HepG2 (cell line): ENCODE data around the gene ATP1A1. TPM values are rescaled to one million over a fixed set of nuclear protein-coding genes. Genes with fewer than 3 reads are reported as not detected.
A peak's percentile ranks its signal among the peaks of the same experiment; 100 is the strongest.

ENCODE experiments used
- ATAC-seq: fragments of 200-7000 bp; cut with Tn5 transposase; 3 replicates; pipeline ENCODE4 v1.9.1; 2020; ENCODE audit warnings: mild to moderate bottlenecking, moderate library complexity
- BruUV-seq: library from RNA; stranded (reverse); fragments of 400-500 nt; replicated peaks from 2 replicates; lab custom pipeline; 2021; lab: Mats Ljungman, UMichigan
- CTCF ChIA-PET: fragments of 300-600 bp; formaldehyde crosslinking; extraction: SDS; loops from one replicate; lab custom pipeline; 2021; ENCODE audit warnings: low total read pairs, inconsistent platforms, low intra/inter-chr PET ratio; lab: Yijun Ruan, JAX
- POLR2A ChIA-PET: fragments of 350-600 bp; sonication (Branson Sonifier 250); formaldehyde crosslinking; loops from one replicate; lab custom pipeline; 2020; ENCODE audit warnings: antibody characterized with exemption, inconsistent platforms; lab: Yijun Ruan, JAX
- DNase-seq: peaks from one replicate; pipeline ENCODE4 v3.0.0-alpha.2; 2015; ENCODE audit warnings: low spot score
- FAIRE-seq: peaks from 3 replicates; lab custom pipeline; 2011; peaks lifted over from hg19 to GRCh38; lab: Jason Lieb, UNC
- H2AFZ ChIP-seq: one replicate; pipeline ENCODE4 v1.6.1; 2011; ENCODE audit warnings: low read length, inconsistent platforms
- H3K27ac ChIP-seq: fragments of 300-600 bp; 3 replicates; pipeline ENCODE4 v1.8.0; 2011; ENCODE audit warnings: mixed run types, mild to moderate bottlenecking, mixed read lengths, low read length, inconsistent platforms; ENCODE audit not compliant: insufficient read depth; ENCODE audit errors: extremely low read length
- H3K27me3 ChIP-seq, 2 experiments: fragments of 200-600 bp in 1 of 2; 2 replicates in 1 of 2; 3 replicates in 1 of 2; pipeline versions ENCODE4 v1.6.0 to v1.8.0; 2011; ENCODE audit warnings: low read length in 2 of 2, mild to moderate bottlenecking in 2 of 2, moderate library complexity in 2 of 2, inconsistent platforms in 1 of 2; ENCODE audit not compliant: insufficient read depth in 2 of 2, control insufficient read depth in 1 of 2
- H3K36me3 ChIP-seq, 2 experiments: fragments of 200-600 bp in 1 of 2; replicated peaks in 1 of 2; 2 replicates in 1 of 2; 3 replicates in 1 of 2; pipeline versions ENCODE4 v1.5.1 to v1.8.0; 2011; ENCODE audit warnings: low read length in 2 of 2, inconsistent platforms in 1 of 2; ENCODE audit not compliant: insufficient read depth in 2 of 2, control insufficient read depth in 1 of 2
- H3K4me1 ChIP-seq: 2 replicates; pipeline ENCODE4 v1.5.1; 2012; ENCODE audit warnings: low read length, inconsistent platforms; ENCODE audit not compliant: insufficient read depth
- H3K4me2 ChIP-seq: 2 replicates; pipeline ENCODE4 v1.6.0; 2011; ENCODE audit warnings: low read depth, low read length, inconsistent platforms
- H3K4me3 ChIP-seq, 3 experiments: fragments of 200-600 bp in 1 of 3; sonication (generic), shearing (Covaris generic) in 1 of 3; replicated peaks in 1 of 3; 2 replicates each; pipeline ENCODE4 v1.5.1; 2011 to 2016; ENCODE audit warnings: low read length in 3 of 3, inconsistent platforms in 2 of 3, low read depth in 2 of 3, mild to moderate bottlenecking in 2 of 3, control low read depth in 1 of 3, mixed read lengths in 1 of 3; ENCODE audit not compliant: insufficient read depth in 1 of 3
- H3K79me2 ChIP-seq: one replicate; pipeline ENCODE4 v1.6.1; 2011; ENCODE audit warnings: low read length, inconsistent platforms; ENCODE audit not compliant: insufficient read depth
- H3K9ac ChIP-seq: 2 replicates; pipeline ENCODE4 v1.6.0; 2011; ENCODE audit warnings: mild to moderate bottlenecking, low read depth, low read length, inconsistent platforms; ENCODE audit not compliant: insufficient read depth
- H3K9me3 ChIP-seq: 2 replicates; pipeline ENCODE4 v1.5.1; 2012; ENCODE audit warnings: mild to moderate bottlenecking, low read length
- H4K20me1 ChIP-seq: 2 replicates; pipeline ENCODE4 v1.6.0; 2011; ENCODE audit warnings: inconsistent platforms, mild to moderate bottlenecking, low read length, moderate library complexity; ENCODE audit not compliant: insufficient read depth
- CBX2 ChIP-seq, 2 experiments: fragments of 200-600 bp in 1 of 2; sonication (generic); formaldehyde crosslinking in 1 of 2; IDR thresholded peaks; 2 replicates each; pipeline versions ENCODE4 v1.7.0 to v1.8.1; 2018 to 2022; ENCODE audit warnings: low read depth in 2 of 2, low read length in 1 of 2, mild to moderate bottlenecking in 1 of 2, missing genetic modification reagents in 1 of 2
- DPF2 ChIP-seq: sonication (generic); formaldehyde crosslinking; IDR thresholded peaks from 2 replicates; pipeline ENCODE4 v1.4.0; 2020; ENCODE audit warnings: mild to moderate bottlenecking, low read depth, missing genetic modification reagents, borderline replicate concordance
- FOXO1 ChIP-seq: sonication (generic); formaldehyde crosslinking; IDR thresholded peaks from 2 replicates; pipeline ENCODE4 v1.4.0; 2020; ENCODE audit warnings: missing genetic modification reagents
- GZF1 ChIP-seq: sonication (generic); formaldehyde crosslinking; IDR thresholded peaks from 2 replicates; pipeline ENCODE4 v1.5.1; 2020; ENCODE audit warnings: mild to moderate bottlenecking, missing genetic modification reagents
- HNF4A ChIP-seq: sonication (generic); formaldehyde crosslinking; IDR thresholded peaks from 2 replicates; pipeline ENCODE4 v1.4.0; 2020; ENCODE audit warnings: missing genetic modification reagents
- PHF5A ChIP-seq: IDR thresholded peaks from one replicate; pipeline ENCODE4 v1.6.1; 2018; ENCODE audit warnings: low read depth, missing genetic modification reagents; ENCODE audit not compliant: unreplicated experiment
- SP2 ChIP-seq: sonication (generic); formaldehyde crosslinking; IDR thresholded peaks from 2 replicates; pipeline ENCODE4 v1.5.1; 2020; ENCODE audit warnings: mild to moderate bottlenecking, missing genetic modification reagents
- SRF ChIP-seq: IDR thresholded peaks from 2 replicates; pipeline ENCODE4 v1.6.1; 2011; ENCODE audit warnings: mild to moderate bottlenecking, low read depth, low read length, moderate library complexity
- ZBTB21 ChIP-seq: sonication (generic); formaldehyde crosslinking; IDR thresholded peaks from 2 replicates; pipeline ENCODE4 v1.4.0; 2020; ENCODE audit warnings: missing genetic modification reagents
- ZBTB4 ChIP-seq: sonication (generic); formaldehyde crosslinking; IDR thresholded peaks from 2 replicates; pipeline ENCODE4 v1.4.0; 2020; ENCODE audit warnings: missing genetic modification reagents, mild to moderate bottlenecking, borderline replicate concordance
- ZNF430 ChIP-seq: sonication (generic); formaldehyde crosslinking; IDR thresholded peaks from 2 replicates; pipeline ENCODE4 v1.9.0; 2021; ENCODE audit warnings: mild to moderate bottlenecking, missing genetic modification reagents
- ZNF580 ChIP-seq: IDR thresholded peaks from 2 replicates; pipeline ENCODE4 v1.6.1; 2016; ENCODE audit warnings: low read depth, borderline replicate concordance
- ZNF883 ChIP-seq: sonication (generic); formaldehyde crosslinking; IDR thresholded peaks from 2 replicates; pipeline ENCODE4 v1.5.1; 2020; ENCODE audit warnings: mild to moderate bottlenecking, missing genetic modification reagents; ENCODE audit errors: not compliant biosample characterization
- WGBS: methylation state at CpG from one replicate; pipeline ENCODE4 v1.1.6; 2017; ENCODE audit warnings: low lambda C conversion rate; 5-methylcytosine and 5-hydroxymethylcytosine counted together
- in situ Hi-C: cut with HindIII; loops from 2 replicates; pipeline ENCODE4 v1.10.0; 2017; ENCODE audit warnings: low pct_unique_long_range_greater_than_20kb; ENCODE audit not compliant: extremely low pct_ligation_motif_present
- intact Hi-C: fragments of 100-400 bp; cut with micrococcal nuclease; formaldehyde crosslinking; loops from one replicate; pipeline ENCODE4 v1.10.0; 2022; ENCODE audit not compliant: unreplicated experiment
- polyA plus RNA-seq, 8 experiments: library from polyadenylated mRNA; depleted of rRNA in 3 of 8; stranded (reverse) in 7 of 8; unstranded in 1 of 8; fragments of >200 nt; fragmentation: Illumina TruSeq in 4 of 8; extraction: Trizol in 4 of 8; gene quantifications; 2 replicates each; pipeline versions ENCODE4 v1.2.1 to v1.2.3, GENCODE V29; 2011 to 2016; ENCODE audit warnings: low read depth in 4 of 8, missing spikeins in 1 of 8, mixed read lengths in 1 of 8; ENCODE audit not compliant: insufficient read depth in 1 of 8
- total RNA-seq, 5 experiments: library from RNA; depleted of rRNA; stranded (reverse); fragments of >200 nt; fragmentation: Illumina TruSeq; extraction: Trizol; gene quantifications; 2 replicates each; pipeline ENCODE4 v1.2.3, GENCODE V29; 2016; ENCODE audit warnings: low read depth in 1 of 5

Gene ATP1A1
- total and polyA plus RNA-seq, 2 of the 13 experiments (the other 11 are each of a cell fraction or from before 2014, with no cell fraction given), result 280 to 705 TPM

GRCh38 chr1:116365353-116365780 is 7.7 kb upstream of the ATP1A1 start:
- H3K9me3 ChIP-seq, result no peaks in the 10 kb centered on the region
- in situ Hi-C loops, result no loop called here
- no peak for TF ChIP-seq SP2
- TF ChIP-seq ZBTB21 (CRISPR knock-in tag), result no peak
- TF ChIP-seq GZF1 (CRISPR knock-in tag), result no peak
- no peak for TF ChIP-seq FOXO1 (CRISPR knock-in tag)
- no peak for TF ChIP-seq SRF
- TF ChIP-seq ZNF883 (CRISPR knock-in tag), result no peak
- TF ChIP-seq CBX2 (IDR thresholded peaks at IDR 0.05; ENCODE audit: low read depth, low read length), result no peak
- TF ChIP-seq CBX2 (CRISPR knock-in tag; IDR thresholded peaks at IDR 0.05; ENCODE audit: low read depth), result no peak
- no peak for TF ChIP-seq ZBTB4 (CRISPR knock-in tag)
- TF ChIP-seq ZNF580, result no peak
- TF ChIP-seq PHF5A, result no peak
- TF ChIP-seq ZNF430 (CRISPR knock-in tag), result no peak
- TF ChIP-seq HNF4A, result no peak
- TF ChIP-seq DPF2, result no peak
- TF ChIP-seq, all 625 proteins: peak for 0
- ChIA-PET CTCF (no interaction called here), POLR2A (no interaction called here)
- Histone ChIP-seq H3K4me2 (no peak overlapping the region), H3K27ac (no peak overlapping the region), H3K4me3 (no peak overlapping the region), H3K4me1 (peaks cover 40% of the 10 kb centered on the region), H3K36me3 (no peaks in the 10 kb centered on the region), H2AFZ (no peak overlapping the region), H3K9ac (no peak overlapping the region), H3K79me2 (no peaks in the 10 kb centered on the region), H3K27me3 (peaks cover 2 to 14% of the 10 kb centered on the region in 2 experiments; a peak in 2 of 5 replicates), H4K20me1 (no peaks in the 10 kb centered on the region)
- BruUV-seq, result no TSS peak
- ATAC-seq, result peak; percentile 47; the same call in 1 of the 3 replicates
- WGBS, result 35% methylated on average over 5 of the region's 5 CpGs
- no peak for DNase-seq
- FAIRE-seq, result no peak
- intact Hi-C loops, result no loop called here
